NCI-H2196 (cell line): Measurements from ENCODE around the gene LCN9.
"Not testable (repeated sequence)": the region's sequence is repeated elsewhere in the genome, so short reads cannot be mapped to it uniquely, and the experiment has no call there.

Experiments used
- DNase-seq: peaks from one replicate; lab custom pipeline; 2025; ENCODE audit not compliant: unreplicated experiment; lab: John Stamatoyannopoulos, UW

Gene LCN9

GRCh38 chr9:135670721-135671590 lies 7.8 kb downstream of the LCN9 start:
- DNase-seq, result no peak

GRCh38 chr9:135671591-135672041 lies 8.5 kb downstream of the LCN9 start:
- DNase-seq, result no peak

GRCh38 chr9:135672786-135673185 lies 9.7 kb downstream of the LCN9 start:
- not testable (repeated sequence) for DNase-seq

- no peak for DNase-seq
Observed at GRCh38 chr9:135673941-135674340, 10.8 kb downstream of the LCN9 start.

- DNase-seq, result no peak
Observed at GRCh38 chr9:135674977-135675376, 11.9 kb downstream of the LCN9 start.

GRCh38 chr9:135676891-135677290 lies 13.8 kb downstream of the LCN9 start:
- DNase-seq, result no peak

GRCh38 chr9:135677641-135678168 lies 14.6 kb downstream of the LCN9 start:
- DNase-seq, result no peak

- DNase-seq, result no peak
Observed at GRCh38 chr9:135678236-135679017, 15.3 kb downstream of the LCN9 start.

- no peak for DNase-seq
Observed at GRCh38 chr9:135680056-135680455, 16.9 kb downstream of the LCN9 start.

GRCh38 chr9:135681161-135681560 lies 18.1 kb downstream of the LCN9 start:
- DNase-seq, result no peak

- DNase-seq, result no peak
Observed at GRCh38 chr9:135683401-135684034, 20.4 kb downstream of the LCN9 start.

- DNase-seq, result no peak
Observed at GRCh38 chr9:135684691-135685090, 21.6 kb downstream of the LCN9 start.

GRCh38 chr9:135687216-135687615 lies 24.1 kb downstream of the LCN9 start:
- DNase-seq, result no peak

- DNase-seq, result no peak
Observed at GRCh38 chr9:135689011-135689410, 25.9 kb downstream of the LCN9 start.

GRCh38 chr9:135690836-135691570 lies 27.9 kb downstream of the LCN9 start:
- no peak for DNase-seq

GRCh38 chr9:135692410-135692809 lies 29.3 kb downstream of the LCN9 start:
- DNase-seq, result no peak

GRCh38 chr9:135693265-135693664 lies 30.2 kb downstream of the LCN9 start:
- no peak for DNase-seq

- no peak for DNase-seq
Observed at GRCh38 chr9:135693771-135694170, 30.7 kb downstream of the LCN9 start.

- no peak for DNase-seq
Observed at GRCh38 chr9:135694414-135694813, 31.3 kb downstream of the LCN9 start.

- no peak for DNase-seq
Observed at GRCh38 chr9:135695036-135695435, 31.9 kb downstream of the LCN9 start.

GRCh38 chr9:135695642-135696041 lies 32.5 kb downstream of the LCN9 start:
- no peak for DNase-seq
